Hepatocyte (in vitro differentiated cells): Measurements from ENCODE around the gene WIPF3. TPM values are rescaled to one million over a fixed set of nuclear protein-coding genes. Genes with fewer than 3 reads are reported as not detected.
"Not testable (repeated sequence)": the region's sequence is repeated elsewhere in the genome, so short reads cannot be mapped to it uniquely, and the experiment has no call there.

Experiments
- DNase-seq: peaks from one replicate; pipeline ENCODE4 v3.0.0-alpha.2; 2016; ENCODE audit warnings: low spot score
- H2AFZ ChIP-seq: fragments of 200-600 bp; sonication (generic); 2 replicates; pipeline ENCODE4 v1.6.0; 2016; ENCODE audit warnings: antibody characterized with exemption, mild to moderate bottlenecking
- H3K27ac ChIP-seq: fragments of 200-600 bp; sonication (generic); 2 replicates; pipeline ENCODE4 v1.5.1; 2016; ENCODE audit warnings: mild to moderate bottlenecking
- H3K27me3 ChIP-seq: fragments of 200-600 bp; sonication (generic); 2 replicates; pipeline ENCODE4 v1.6.1; 2016
- H3K36me3 ChIP-seq: fragments of 200-600 bp; sonication (generic); replicated peaks from 2 replicates; pipeline ENCODE4 v1.5.1; 2016; ENCODE audit warnings: low read depth; ENCODE audit not compliant: insufficient read depth
- H3K4me1 ChIP-seq: fragments of 200-600 bp; sonication (generic); 2 replicates; pipeline ENCODE4 v1.5.1; 2016; ENCODE audit warnings: mild to moderate bottlenecking, moderate library complexity; ENCODE audit not compliant: insufficient read depth
- H3K4me2 ChIP-seq: fragments of 200-600 bp; sonication (generic); 2 replicates; pipeline ENCODE4 v1.6.0; 2016
- H3K4me3 ChIP-seq: fragments of 200-600 bp; sonication (generic); 2 replicates; pipeline ENCODE4 v1.5.1; 2016; ENCODE audit warnings: mild to moderate bottlenecking
- H3K79me2 ChIP-seq: fragments of 200-600 bp; sonication (generic); 2 replicates; pipeline ENCODE4 v1.6.0; 2017; ENCODE audit warnings: mild to moderate bottlenecking
- H3K9me2 ChIP-seq: fragments of 200-600 bp; sonication (generic); replicated peaks from 2 replicates; pipeline ENCODE4 v1.6.0; 2017; ENCODE audit warnings: mild to moderate bottlenecking; ENCODE audit not compliant: insufficient read depth
- H3K9me3 ChIP-seq: fragments of 200-600 bp; sonication (generic); 2 replicates; pipeline ENCODE4 v1.5.1; 2016; ENCODE audit warnings: low read depth, mild to moderate bottlenecking
- H4K20me1 ChIP-seq: fragments of 200-600 bp; sonication (generic); 2 replicates; pipeline ENCODE4 v1.6.0; 2016; ENCODE audit warnings: mild to moderate bottlenecking; ENCODE audit not compliant: insufficient read depth, poor library complexity, severe bottlenecking
- EZH2 ChIP-seq: fragments of 200-600 bp; sonication (generic); IDR thresholded peaks from 2 replicates; pipeline ENCODE4 v1.6.1; 2016; ENCODE audit warnings: antibody characterized with exemption, mild to moderate bottlenecking, borderline replicate concordance
- EZH2phosphoT487 ChIP-seq: fragments of 200-600 bp; sonication (generic); IDR thresholded peaks from one replicate; pipeline ENCODE4 v1.6.1; 2018; ENCODE audit warnings: antibody characterized with exemption, mild to moderate bottlenecking, low read depth, moderate library complexity; ENCODE audit not compliant: unreplicated experiment, severe bottlenecking
- WGBS: methylation state at CpG from one replicate; pipeline ENCODE4 v1.1.6; 2016; ENCODE audit warnings: low lambda C conversion rate; ENCODE audit errors: missing lambda C conversion rate; 5-methylcytosine and 5-hydroxymethylcytosine counted together
- polyA plus RNA-seq: library from polyadenylated mRNA; unstranded; fragments of >200 nt; fragmentation: Nextera tagmentation; extraction: Ambion mirVana; gene quantifications from 2 replicates; pipeline ENCODE4 v1.2.1, GENCODE V29; 2016
- total RNA-seq: library from RNA; depleted of rRNA; stranded (reverse); fragments of >200 nt; gene quantifications from 2 replicates; pipeline ENCODE4 v1.2.3, GENCODE V29; 2014
- TF ChIP-seq, protein P1 (sequence below): fragments of 200-600 bp; sonication (generic); IDR thresholded peaks from 2 replicates; pipeline ENCODE4 v1.5.1; 2016; ENCODE audit warnings: antibody characterized with exemption, mild to moderate bottlenecking; ENCODE audit not compliant: poor library complexity

WIPF3 gene
- total and polyA plus RNA-seq, 2 experiments from 2014 or later, result 0.98 to 2.4 TPM

GRCh38 chr7:29957521-29958310 lies 151.4 kb downstream of the WIPF3 start:
- Histone ChIP-seq H3K9me2 (no peaks in the 10 kb centered on the region), H3K27ac (no peak overlapping the region), H3K4me2 (no peak overlapping the region), H2AFZ (no peak overlapping the region), H3K9me3 (no peaks in the 10 kb centered on the region), H3K79me2 (peaks cover 22% of the 10 kb centered on the region), H3K4me1 (no peaks in the 10 kb centered on the region), H3K27me3 (no peaks in the 10 kb centered on the region), H3K36me3 (no peaks in the 10 kb centered on the region), H3K4me3 (no peak overlapping the region), H4K20me1 (no peaks in the 10 kb centered on the region)
- DNase-seq, result no peak
- no peak for TF ChIP-seq EZH2
- TF ChIP-seq, protein P1, sequence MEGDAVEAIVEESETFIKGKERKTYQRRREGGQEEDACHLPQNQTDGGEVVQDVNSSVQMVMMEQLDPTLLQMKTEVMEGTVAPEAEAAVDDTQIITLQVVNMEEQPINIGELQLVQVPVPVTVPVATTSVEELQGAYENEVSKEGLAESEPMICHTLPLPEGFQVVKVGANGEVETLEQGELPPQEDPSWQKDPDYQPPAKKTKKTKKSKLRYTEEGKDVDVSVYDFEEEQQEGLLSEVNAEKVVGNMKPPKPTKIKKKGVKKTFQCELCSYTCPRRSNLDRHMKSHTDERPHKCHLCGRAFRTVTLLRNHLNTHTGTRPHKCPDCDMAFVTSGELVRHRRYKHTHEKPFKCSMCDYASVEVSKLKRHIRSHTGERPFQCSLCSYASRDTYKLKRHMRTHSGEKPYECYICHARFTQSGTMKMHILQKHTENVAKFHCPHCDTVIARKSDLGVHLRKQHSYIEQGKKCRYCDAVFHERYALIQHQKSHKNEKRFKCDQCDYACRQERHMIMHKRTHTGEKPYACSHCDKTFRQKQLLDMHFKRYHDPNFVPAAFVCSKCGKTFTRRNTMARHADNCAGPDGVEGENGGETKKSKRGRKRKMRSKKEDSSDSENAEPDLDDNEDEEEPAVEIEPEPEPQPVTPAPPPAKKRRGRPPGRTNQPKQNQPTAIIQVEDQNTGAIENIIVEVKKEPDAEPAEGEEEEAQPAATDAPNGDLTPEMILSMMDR, result no peak
- no peak for TF ChIP-seq EZH2phosphoT487
- 87% methylated on average over 9 of the region's 9 CpGs for WGBS

- no peak overlapping the region for H3K27ac ChIP-seq
- no peaks in the 10 kb centered on the region for H3K27me3 ChIP-seq
- no peaks in the 10 kb centered on the region for H3K36me3 ChIP-seq
- H3K4me3 ChIP-seq, result no peak overlapping the region
- 96% methylated on average over 8 of the region's 8 CpGs for WGBS
- no peak for DNase-seq
- no peak overlapping the region for H3K4me2 ChIP-seq
- no peak overlapping the region for H2AFZ ChIP-seq
- H3K4me1 ChIP-seq, result no peaks in the 10 kb centered on the region
- H3K79me2 ChIP-seq, result peaks cover 22% of the 10 kb centered on the region
- no peaks in the 10 kb centered on the region for H3K9me2 ChIP-seq
- H4K20me1 ChIP-seq, result no peaks in the 10 kb centered on the region
- H3K9me3 ChIP-seq, result no peaks in the 10 kb centered on the region
- TF ChIP-seq EZH2phosphoT487 (no peak), EZH2 (no peak)
- TF ChIP-seq, protein P1, result no peak
Observed at GRCh38 chr7:29958667-29959358, 152.5 kb downstream of the WIPF3 start.

DNA sequence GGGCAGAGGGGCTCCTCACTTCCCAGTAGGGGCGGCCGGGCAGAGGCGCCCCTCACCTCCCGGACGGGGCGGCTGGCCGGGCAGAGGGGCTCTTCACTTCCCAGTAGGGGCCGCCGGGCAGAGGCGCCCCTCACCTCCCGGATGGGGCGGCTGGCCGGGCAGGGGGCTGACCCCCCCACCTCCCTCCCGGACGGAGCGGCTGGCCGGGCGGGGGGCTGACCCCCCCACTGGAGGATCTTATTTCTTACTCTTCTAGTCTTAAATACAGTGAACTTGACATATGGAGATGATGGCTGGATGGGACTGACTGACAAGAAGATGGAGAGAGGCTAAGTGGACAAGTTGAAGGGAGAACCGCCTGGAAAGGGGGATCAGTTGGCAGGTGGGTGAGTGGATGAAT lies 155.3 kb downstream of the WIPF3 start:
- H3K4me2 ChIP-seq, H3K9me3 ChIP-seq, H4K20me1 ChIP-seq, H3K9me2 ChIP-seq, DNase-seq, H3K4me3 ChIP-seq, H3K4me1 ChIP-seq, H2AFZ ChIP-seq, H3K36me3 ChIP-seq, H3K27me3 ChIP-seq, H3K27ac ChIP-seq: not testable (repeated sequence)
- WGBS, result 88% methylated on average over 4 of the region's 19 CpGs
- peaks cover 21% of the 10 kb centered on the region for H3K79me2 ChIP-seq

- Histone ChIP-seq H3K9me3 (no peaks in the 10 kb centered on the region), H3K36me3 (no peaks in the 10 kb centered on the region), H3K27me3 (no peaks in the 10 kb centered on the region), H3K79me2 (peaks cover 22% of the 10 kb centered on the region), H3K4me2 (no peak overlapping the region), H4K20me1 (peaks cover 5% of the 10 kb centered on the region), H3K27ac (no peak overlapping the region), H3K4me1 (no peaks in the 10 kb centered on the region), H3K9me2 (no peaks in the 10 kb centered on the region), H3K4me3 (no peak overlapping the region), H2AFZ (no peak overlapping the region)
- no peak for DNase-seq
- TF ChIP-seq EZH2 (no peak), EZH2phosphoT487 (no peak)
- TF ChIP-seq, protein P1, result no peak
- 94% methylated on average over 1 of the region's 1 CpG for WGBS
Observed at GRCh38 chr7:29962035-29962434, 155.7 kb downstream of the WIPF3 start.
